Esophagus muscularis mucosa (tissue), 4 donors: ENCODE data around the gene NUP210.

ENCODE experiments used
- EP300 ChIP-seq: sonication (generic); formaldehyde crosslinking; IDR thresholded peaks from one replicate; pipeline ENCODE4 v1.6.1; 2017; ENCODE audit warnings: antibody characterized with exemption
- POLR2A ChIP-seq: fragments of 450-650 bp; IDR thresholded peaks from one replicate; pipeline ENCODE4 v1.6.1; 2017; ENCODE audit warnings: antibody characterized with exemption, moderate library complexity, mild to moderate bottlenecking, low read depth
- POLR2AphosphoS5 ChIP-seq, 2 donors: sonication (generic); formaldehyde crosslinking; IDR thresholded peaks; one replicate each; pipeline ENCODE4 v1.6.1; 2017; ENCODE audit warnings: antibody characterized with exemption in 2 of 2
- TF ChIP-seq, protein P1 (sequence below), 3 experiments: fragments of 200-600 bp in 2 of 3; fragments of 450-650 bp in 1 of 3; sonication (generic) in 2 of 3; IDR thresholded peaks; one replicate each; pipeline ENCODE4 v1.5.1; 2017 to 2019; ENCODE audit warnings: antibody characterized with exemption in 3 of 3, mild to moderate bottlenecking in 2 of 3, moderate library complexity in 1 of 3

DNA sequence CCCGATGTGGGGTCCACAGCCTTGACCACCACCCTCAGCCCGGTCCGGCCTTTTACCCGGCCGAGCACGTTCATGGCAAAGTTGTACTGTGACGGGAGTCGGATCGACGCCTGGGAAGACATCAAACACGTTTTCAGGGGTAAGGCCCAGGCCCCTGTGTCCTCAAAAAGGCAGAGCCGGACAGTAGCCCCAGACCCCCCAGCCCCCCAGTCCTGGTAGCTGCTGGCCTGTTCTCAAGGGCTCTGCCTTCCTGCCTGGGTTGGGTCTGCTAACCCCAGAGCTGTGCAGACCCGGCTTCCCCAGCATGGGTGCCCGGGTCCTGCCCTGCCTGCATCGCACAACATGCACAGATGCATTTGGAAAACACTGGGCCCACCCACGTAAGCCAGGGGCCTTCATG, 84.6 kb downstream of the NUP210 start:
- no peak for TF ChIP-seq EP300
- no peak for TF ChIP-seq POLR2AphosphoS5 (IDR thresholded peaks at IDR 0.05)
- TF ChIP-seq, protein P1, sequence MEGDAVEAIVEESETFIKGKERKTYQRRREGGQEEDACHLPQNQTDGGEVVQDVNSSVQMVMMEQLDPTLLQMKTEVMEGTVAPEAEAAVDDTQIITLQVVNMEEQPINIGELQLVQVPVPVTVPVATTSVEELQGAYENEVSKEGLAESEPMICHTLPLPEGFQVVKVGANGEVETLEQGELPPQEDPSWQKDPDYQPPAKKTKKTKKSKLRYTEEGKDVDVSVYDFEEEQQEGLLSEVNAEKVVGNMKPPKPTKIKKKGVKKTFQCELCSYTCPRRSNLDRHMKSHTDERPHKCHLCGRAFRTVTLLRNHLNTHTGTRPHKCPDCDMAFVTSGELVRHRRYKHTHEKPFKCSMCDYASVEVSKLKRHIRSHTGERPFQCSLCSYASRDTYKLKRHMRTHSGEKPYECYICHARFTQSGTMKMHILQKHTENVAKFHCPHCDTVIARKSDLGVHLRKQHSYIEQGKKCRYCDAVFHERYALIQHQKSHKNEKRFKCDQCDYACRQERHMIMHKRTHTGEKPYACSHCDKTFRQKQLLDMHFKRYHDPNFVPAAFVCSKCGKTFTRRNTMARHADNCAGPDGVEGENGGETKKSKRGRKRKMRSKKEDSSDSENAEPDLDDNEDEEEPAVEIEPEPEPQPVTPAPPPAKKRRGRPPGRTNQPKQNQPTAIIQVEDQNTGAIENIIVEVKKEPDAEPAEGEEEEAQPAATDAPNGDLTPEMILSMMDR (IDR thresholded peaks at IDR 0.05): no peak
- TF ChIP-seq POLR2A: no peak
